Activated T-cell treated with anti-CD3 and anti-CD28 coated beads for 4 hours (primary cell): ENCODE results near the gene UNC119.

Experiments
- DNase-seq: peaks from one replicate; pipeline ENCODE4 v3.0.0-alpha.2; 2020

UNC119 gene

DNA sequence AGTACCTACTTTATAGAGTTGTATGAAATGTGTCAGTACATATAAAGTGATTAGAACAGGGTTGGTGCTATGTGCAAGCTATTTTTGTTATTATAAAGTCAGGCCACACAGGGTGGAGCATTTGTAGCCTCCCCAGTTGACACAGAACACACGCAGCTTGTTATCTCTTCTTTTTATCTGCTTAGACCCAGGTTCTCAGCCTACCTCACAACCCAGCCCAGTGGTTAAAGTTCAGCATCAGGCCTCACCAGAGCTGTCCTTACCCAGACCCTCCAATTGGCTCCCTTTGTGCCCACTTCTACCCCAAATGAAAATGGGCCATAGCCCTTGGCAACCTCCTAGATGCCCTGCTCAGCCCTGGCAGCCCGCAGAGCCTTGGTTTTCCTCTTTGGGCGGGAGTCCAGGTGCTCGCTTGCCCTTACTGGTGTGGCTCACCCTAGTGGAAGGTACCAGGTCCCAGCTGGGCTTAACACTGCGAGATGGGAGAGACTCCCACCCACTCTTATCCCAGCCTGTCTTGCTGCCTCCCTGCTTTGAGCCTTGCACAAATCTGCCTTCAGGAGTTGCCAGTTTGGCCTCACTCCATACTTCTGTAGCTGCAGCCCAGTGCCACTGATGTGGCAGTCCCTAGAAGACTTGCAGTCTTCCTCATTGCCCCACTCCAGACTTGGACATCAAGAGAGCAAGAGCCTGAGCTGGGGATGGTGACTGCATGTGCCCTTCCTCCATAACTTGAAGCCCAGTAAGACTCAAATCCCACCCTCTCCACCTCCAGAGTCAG is 20.0 kb upstream of the UNC119 start:
- no peak for DNase-seq

DNA sequence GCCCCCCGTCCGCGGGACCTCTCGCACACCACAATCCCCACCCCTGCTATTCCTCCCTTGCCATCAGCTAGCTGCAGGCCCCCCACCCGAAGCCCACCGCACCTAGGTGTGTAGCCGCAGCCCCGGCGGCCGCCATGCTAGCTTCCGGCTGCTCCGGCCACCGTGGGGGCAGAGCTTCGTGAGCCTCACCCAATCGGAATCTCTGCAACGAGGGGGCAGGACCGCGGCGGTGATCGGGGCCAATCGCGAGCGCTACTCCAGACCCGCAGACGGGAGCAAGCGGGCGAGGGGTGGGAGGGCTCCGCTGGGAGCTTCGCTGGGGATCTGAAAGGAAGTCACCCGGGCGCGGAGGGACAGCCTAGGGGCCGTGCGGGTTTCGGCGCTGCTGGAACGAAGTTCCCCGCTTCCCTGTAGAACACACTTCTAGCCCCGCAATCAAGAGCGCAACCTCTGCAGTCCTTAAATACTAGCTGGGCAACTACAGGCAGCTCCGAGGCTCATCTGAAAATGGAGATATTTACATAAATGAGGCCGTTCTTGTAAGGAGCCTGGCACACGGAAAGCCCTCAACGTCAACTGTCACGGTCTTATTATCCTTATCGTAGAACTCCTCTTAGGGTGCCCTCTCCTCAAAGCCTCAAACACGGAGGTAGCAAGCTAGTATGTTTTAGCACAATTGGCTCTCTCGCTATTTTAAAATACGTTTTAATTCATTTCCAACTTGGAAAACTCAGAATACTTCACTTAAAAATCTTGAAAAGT is 19.1 kb upstream of the UNC119 start, which contains the start of gene PIGS:
TSS of gene PIGS (minus strand) at position 164 of the 762 bp plus-strand sequence. CDS start at position 136, 28 bp downstream.
- peak; percentile 82 for DNase-seq

DNA sequence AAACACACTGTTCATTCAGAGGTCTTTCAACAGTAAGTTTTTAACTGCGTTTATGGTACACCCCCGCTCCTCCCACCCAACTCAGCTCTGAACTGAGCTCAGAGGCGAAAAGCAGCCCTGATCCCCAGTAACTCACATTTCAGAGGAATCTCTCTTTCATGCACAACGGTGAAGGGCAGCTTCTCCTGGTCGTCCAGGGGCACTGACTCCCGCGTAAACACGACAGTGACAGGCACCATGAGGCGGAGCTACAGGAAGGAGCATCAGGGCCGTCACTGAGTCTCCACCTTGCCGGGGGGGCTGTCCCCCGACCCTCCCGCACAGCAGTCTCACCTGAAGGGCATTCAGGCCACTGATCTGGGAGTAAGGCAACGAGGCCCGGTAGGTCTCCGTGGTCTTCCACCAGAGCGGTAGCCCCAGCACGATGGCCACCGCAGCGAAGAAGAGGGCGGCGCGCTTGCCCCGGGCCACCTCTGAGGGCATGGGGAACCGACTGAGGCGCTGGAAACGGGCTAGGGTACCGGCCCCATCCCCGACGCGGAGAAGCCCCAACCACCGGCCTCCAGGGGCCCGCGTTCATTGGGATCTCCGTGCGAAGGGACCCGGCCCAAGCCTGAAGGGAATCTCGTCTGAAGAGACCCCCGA is 18.4 kb upstream of the UNC119 start:
- DNase-seq: no peak

DNA sequence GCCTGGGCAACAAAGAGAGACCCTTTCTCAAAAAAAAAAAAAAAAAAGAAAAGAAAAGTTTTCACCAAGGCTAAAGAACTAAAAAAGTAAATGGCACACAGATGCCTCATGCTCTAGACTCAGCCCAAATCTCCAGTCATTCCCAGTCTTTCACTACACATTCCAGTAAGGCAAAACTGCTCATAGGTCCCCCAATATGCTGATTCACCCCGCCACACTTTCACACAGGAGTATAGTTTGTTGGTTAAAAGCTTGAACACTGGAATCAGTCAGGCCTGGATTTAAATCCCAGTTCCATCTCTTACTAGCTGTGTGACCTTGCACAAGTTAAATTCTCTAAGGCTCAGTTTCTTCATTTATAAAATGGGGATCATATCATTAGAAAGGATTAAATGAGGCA is 17.0 kb upstream of the UNC119 start:
- DNase-seq: no peak

DNA sequence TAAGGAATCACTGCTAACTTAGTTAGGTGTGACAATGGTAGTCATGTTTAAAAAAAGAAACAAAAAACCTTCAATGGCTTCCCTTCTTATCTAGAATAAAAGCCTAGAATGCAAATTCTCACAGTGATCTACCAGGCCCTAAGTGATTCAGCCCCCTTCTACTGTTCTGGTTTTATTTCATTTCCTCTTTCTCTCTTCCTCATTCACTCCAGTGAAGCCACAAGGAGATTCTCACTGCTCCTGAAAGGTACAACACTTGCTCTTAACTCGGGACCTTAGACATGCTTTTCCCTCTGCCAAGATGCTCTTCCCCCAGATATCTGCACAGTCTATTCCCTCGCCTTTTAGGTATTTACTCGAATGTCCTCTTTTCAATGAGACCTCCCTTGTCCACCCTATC is 15.2 kb upstream of the UNC119 start:
- no peak for DNase-seq

DNA sequence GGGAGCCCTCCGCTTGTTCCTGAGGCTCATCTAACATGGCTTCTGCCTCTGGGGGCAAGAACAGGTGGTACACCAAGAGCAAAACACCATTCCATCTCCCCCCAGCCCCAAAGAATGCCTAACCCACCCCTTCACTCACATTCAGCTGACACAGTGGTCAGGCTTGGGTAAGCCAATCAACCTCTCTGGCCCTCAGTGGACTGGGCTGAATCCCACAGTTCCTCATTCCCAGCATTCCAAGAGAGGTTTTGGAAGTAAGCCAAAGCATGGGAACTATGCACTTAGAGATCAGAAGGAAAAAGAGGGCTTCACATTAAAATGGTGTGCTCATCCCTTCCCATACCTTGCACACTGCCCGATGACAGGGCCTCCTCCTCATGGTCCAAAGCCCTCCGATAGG is 11.1 kb upstream of the UNC119 start:
- no peak for DNase-seq

DNA sequence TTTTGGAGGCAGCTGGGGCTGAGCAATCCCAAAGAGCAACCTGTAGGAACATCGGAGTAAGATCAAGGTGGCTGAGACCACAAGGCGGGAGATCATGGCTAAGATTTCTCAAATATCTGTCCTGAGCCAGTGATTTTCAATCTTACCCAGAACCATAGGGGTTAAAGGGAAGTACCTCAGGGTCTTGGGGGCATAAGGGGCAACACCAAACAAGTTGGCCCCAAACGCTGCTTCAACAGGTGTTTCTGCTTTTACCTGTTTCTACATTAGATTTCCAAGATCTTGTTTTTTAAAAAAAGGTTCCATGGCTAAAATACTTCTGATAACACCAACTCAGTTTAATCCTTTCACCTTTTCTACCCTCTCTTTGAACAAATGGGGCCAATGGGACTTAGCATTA is 2.6 kb upstream of the UNC119 start:
- DNase-seq: no peak

DNA sequence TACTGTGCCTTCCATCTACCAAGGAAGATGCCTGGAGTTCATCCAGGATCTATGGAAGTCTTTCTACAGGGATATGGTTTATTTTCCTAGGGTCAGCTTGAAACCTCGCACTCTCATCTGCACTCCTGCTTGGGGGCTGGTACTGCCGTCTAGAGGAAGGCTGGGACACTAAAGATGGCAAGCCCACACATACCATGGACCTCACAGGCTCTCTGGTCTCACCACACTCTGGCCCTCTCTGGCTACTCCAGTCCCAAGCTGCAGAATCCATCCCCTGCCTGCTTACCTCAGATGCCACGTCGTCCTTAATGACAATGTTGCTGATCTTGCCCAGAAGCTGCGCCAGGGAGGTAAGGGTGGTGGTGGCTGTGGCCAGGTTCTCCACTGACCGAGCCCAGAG is 2.1 kb upstream of the UNC119 start:
- no peak for DNase-seq

DNA sequence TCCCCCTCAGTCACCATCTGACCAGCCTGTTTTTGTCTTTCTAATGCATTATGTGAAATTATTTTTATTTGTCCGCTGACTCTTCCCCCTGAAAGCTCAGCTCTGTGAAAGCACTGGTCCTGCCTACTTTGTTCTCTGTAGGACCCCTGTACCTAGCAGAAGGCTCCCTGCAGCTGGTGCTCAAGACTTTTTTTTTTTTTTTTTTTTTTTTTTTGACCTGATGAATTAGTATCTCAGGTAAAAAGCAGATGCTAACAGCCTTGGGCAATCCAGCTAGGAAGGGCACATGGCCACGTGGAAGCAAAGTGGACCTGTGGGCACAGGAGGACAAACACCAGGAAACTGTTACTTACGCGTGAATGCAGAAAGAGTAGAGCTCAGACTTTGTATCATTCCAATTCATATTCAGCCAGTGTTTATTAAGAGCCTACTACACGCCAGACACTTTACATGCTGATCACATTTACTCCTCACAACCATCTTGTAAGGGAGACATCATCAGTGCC is 629 bp upstream of the UNC119 start:
- no peak for DNase-seq

DNA sequence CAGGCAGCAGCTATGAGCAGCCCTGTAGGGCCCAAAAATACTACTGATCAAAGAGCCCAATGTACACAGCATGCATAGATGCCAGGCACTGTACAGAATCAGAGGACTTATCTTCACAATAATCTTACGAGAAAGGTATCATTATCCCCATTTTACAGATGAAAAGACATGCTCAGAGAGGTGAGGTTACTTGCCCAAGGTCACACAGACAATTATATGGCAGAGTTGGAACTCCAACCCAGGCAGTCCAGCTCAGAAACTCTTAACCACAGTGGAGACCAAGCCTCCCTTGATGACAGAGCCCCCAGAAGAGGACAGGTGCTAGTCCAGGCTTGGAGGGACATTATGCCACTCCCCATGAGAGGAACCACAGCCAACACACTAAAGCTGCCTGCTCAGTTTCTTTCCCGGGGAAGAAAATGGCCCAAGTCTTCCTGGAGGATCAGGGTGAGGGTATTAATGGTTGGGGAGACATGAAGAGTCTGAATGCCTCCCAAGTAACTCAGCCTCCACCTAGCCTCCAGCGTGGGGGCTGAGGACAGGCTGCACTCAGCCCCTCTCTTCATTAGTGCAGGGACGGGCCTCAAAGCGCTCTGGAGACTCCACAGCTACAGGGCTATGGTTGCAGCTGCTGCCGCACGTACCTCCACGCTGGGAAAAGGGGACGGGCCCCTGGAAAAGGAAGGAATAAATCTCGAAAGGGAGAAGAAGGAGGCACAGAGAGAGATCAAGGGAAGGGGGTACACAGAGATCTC is 826 bp downstream of the UNC119 start:
- DNase-seq: no peak

DNA sequence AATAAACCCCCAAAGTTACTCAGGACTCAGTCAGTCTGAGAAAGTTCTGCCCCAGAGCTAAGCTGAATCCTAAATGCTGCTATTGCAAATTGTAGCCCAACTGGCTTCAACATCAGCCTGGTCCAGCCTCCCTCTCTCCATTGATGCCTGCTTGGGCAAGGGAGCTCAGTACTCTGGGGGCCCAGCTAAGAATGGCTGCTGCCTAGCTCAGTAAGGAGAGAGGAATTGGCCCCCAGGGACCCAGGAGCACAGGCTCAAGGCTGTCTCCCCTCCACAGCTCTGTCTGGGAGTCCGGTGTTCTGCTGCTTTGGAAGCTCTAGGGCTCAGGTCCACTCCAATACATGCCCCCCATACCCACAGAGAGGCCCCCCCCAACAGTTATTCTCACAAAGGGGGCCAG is 1.6 kb downstream of the UNC119 start:
- DNase-seq: no peak

DNA sequence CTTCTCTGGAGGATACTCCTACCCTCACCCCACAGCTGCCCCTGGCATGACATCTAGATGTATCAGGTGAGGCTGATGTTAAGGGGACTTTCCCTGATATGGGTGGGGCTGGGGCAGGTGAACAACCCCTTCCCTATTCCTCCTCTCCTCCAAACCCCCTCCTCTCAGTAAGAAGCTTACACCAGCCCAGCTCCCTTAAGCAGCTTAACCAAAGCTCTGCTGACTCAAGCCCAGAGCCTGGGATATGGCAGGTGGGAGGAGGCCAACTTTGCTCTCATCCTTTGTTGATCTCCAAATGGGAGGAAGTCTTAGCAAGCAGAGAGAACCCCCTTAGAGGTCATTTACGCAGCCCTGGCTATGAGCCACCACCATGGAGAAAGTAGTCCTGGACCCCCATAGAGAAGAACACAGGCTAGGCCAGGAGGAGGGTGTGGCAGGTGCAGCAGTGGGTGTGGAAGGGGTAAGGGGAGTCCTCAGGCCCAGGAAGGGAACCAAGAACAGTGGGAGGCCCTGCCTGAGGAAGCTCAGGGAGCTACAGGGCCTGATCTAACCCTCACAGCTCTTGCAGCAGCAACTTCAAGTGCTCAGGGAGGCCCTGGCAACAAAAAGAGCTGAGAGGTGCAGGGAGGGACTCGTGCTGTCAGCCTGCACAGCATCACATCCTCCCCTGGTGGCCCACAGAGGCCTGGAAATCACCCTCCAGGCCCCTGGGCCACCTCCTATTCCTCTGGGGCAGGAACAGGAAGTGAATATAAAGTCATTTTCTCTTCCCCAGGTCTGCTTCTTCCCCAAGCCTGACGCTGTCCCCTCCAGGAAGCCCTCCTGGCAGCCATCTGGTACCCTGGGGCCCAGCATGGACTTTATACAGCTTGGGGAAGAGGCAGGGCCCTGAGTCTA is 2.9 kb downstream of the UNC119 start:
- DNase-seq: no peak

DNA sequence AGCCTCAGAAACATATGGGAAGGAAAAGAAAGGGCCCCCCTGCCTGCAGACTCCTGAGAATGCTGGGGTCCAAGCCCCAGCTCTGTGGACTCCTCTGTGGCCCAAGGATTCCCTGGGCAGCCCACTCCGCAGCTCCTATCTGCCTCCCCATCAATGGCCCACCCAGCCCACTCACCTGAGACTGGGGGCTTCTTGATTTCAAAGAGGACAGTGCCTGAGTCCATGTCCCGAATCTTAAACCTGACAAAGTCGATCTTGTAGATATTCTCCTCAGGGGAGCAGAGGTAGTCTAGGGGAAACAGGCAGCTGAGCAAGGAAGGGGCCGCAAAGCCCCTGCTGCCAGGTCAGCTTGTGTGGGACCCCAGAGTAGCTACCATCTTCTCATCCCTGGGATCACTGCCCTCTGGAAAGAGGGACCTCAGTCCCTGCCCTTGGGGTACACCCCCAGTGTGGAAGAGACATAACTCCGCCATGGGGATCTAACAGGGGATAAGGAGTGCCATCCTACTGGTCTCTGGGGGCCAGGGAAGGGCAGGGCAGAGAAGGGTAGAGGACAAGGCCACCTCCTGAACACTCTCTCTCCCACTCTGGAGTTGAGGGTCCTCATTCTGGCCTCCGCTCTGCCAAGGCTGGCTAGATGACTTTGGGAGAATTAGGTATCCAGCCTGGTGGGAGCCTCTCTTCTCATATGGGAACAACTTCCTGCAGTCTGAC is 3.9 kb downstream of the UNC119 start:
- no peak for DNase-seq

DNA sequence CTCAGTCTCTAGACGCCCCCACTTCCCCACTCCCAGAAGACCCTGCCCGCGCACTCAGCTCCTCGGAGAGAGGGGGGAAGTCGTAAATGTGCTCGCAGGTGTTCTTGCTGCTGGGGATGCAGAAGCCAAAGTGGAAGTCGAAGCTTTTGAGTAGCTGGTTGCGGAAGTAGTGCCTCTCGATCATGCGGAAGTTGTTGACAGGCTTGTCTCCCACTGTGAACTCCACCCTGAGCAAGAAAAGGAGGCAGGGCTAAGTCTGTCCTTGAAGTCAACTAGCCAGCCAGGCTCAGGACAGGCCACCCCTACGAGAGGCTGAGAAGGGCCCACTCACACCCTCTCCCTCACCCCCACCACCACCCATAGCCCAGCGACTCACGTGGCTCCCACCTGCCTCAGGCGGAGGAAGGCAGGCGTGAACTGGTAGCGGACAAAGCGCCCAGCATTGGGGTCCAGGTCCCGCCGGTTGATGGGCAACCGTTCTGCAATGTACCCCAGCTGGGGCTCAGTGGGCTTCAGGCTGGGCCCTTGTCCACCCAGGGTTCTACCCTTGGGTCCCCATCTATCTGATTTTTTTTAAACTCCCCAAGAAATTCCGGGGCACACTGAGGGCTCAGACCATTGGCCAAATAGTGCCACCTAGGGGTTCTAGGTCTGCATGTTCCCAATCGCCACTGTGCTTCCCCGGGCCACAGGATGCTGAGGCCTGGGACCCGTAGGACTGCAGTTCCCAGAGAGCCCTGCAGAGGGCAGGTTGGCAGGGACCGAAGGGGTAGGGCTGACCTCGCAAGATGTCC is 4.6 kb downstream of the UNC119 start:
- DNase-seq: peak; percentile 37

DNA sequence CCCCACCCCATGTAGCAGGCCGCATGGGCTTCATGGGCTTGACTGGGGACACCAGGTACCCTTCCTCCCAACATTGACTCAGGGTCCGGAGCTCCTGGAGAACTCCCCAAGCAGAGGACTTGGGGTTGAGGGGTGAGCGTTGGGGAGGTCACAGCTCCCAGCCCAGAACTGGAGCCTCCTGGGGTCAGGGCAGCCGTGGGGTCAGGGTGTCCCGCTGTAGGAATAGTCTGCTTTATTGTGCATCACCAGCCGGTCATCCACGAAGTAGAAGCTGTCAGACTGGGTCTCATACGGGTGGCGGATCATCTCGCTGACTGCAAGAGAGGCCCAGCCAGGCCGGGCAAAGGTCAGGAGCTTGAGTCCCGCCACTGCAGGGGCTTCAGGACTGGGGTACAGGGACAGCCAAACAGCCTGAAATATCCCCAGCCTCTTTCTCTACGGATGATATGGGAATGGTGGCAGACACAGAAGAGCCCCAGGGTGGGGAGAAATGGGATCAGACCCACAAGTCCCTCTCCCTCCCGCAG is 5.3 kb downstream of the UNC119 start:
- no peak for DNase-seq

DNA sequence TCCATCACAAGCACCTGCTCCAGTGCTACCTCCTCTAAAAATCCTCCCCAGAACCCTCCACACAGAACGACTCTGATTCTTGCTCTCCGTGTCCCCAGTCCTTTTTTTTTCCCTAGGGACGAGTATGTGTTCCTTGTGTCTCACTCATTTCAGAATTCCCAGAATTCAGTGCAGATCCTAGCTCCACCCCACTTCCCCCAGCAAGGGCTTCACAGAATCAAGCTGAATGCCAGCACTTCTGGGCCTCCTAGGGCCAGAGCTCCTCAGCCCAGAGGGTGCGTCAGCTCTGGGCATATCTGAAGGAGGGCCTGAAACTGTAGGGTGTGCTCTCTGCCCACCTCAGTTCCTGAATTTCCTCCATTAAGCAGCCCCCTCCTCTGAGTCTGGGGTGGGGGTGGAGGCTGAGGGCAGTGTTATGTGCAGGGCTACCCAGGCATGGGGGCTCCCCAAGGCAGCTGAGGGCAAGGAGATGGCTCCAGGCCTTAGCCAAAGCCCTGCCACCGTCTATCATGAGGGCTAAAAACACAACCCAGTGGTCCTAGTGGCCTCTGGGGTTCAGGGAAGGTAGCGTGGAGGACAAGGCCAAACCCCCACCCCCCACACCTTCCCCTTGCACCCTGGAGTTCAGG is 6.5 kb downstream of the UNC119 start:
- no peak for DNase-seq

DNA sequence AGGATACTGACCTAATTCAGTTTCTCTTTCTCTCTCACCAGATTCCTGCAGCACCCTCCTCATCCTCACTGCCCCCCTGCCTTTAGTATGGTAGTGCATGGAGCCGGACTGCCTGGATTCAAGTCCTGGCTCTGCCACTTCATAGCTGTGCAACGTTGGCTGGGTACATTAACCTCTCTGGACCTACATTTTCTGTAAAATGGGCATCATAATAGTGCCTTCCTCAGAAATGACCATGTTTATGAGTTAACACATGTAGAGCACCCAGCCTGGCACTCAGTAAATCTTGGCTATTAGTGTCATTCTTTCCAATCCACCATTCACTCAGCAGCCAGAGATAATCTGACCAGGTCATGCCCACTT is 7.3 kb downstream of the UNC119 start:
- DNase-seq: no peak

DNA sequence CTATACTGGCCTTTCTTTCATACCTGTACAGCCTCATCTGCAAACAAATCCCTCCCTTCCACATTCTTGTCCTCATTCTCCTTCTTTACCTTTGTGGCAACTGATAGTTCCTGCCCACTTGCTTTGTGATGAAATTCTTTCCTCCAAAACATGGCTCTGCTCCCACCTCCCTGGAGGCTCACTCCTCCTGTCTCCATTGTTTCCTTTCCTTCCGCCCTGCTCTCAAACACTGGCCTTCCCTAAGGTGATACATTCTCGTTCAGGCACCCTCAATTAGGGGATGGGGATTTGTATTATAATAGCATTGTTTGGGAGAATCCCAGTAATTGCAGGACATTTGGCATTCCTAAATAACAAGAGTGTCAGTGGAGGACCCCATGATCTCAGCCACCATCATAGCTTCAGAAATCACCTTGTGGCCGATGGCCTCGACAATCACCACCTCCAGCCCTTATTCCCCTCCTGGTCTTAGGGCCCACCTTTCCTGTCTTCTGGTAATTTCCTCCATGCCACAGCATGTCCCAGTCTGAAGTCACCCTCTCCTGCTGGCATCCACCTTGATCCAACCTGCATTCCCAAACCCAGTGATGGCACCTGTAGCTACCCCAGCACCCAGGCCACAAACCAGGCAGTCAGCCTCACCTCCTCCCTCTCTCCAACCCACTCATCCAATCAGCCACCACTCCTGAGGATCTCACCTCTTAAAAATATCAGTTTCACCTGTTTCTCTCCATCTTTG is 7.9 kb downstream of the UNC119 start:
- DNase-seq: no peak

DNA sequence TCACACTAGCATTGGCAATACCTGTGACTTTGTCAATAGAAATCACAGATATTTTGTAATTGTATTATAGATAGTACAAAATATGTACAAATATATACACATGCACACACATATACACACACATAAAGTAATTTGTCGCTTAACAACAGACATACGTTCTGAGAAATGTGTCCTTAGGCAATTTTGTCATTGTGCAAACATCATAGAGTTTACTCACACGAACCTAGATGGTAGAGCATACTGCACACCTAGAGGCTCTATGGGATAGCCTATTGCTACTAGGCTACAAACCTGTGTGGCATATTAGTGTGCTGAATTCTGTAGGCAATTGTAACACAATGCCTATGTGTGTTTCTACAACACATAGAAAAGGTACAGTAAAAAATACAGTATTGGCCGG is 11.0 kb downstream of the UNC119 start:
- DNase-seq: no peak
